Endodermal cell (in vitro differentiated cells): ENCODE measurements around the gene PRXL2B. TPM values are rescaled to one million over a fixed set of nuclear protein-coding genes. Genes with fewer than 3 reads are reported as not detected.

Source experiments
- DNase-seq: peaks from one replicate; pipeline ENCODE4 v3.0.0-alpha.2; 2017
- H3K27ac ChIP-seq: 2 replicates; pipeline ENCODE4 v1.5.1; 2013; ENCODE audit warnings: mild to moderate bottlenecking, low read depth, low read length, moderate library complexity
- H3K27me3 ChIP-seq: 2 replicates; pipeline ENCODE4 v1.6.1; 2013; ENCODE audit warnings: mild to moderate bottlenecking, low read length, moderate library complexity; ENCODE audit not compliant: insufficient read depth, control insufficient read depth, poor library complexity, severe bottlenecking
- H3K36me3 ChIP-seq: 2 replicates; pipeline ENCODE4 v1.7.0; 2013; ENCODE audit warnings: mild to moderate bottlenecking, low read length, moderate library complexity; ENCODE audit not compliant: control insufficient read depth, insufficient read depth
- H3K4me1 ChIP-seq: one replicate; pipeline ENCODE4 v1.7.0; 2013; ENCODE audit warnings: low read length; ENCODE audit not compliant: control insufficient read depth, insufficient read depth
- H3K4me3 ChIP-seq: 2 replicates; pipeline ENCODE4 v1.5.1; 2013; ENCODE audit warnings: mild to moderate bottlenecking, low read length, moderate library complexity
- H3K9ac ChIP-seq: 2 replicates; pipeline ENCODE4 v1.6.1; 2013; ENCODE audit warnings: mild to moderate bottlenecking, low read length, moderate library complexity; ENCODE audit not compliant: poor library complexity, severe bottlenecking; ENCODE audit errors: extremely low read depth
- H3K9me3 ChIP-seq: 2 replicates; pipeline ENCODE4 v1.6.1; 2013; ENCODE audit warnings: mild to moderate bottlenecking, low read length, moderate library complexity; ENCODE audit not compliant: control insufficient read depth
- H3K27ac Mint-ChIP-seq: 2 replicates; pipeline ENCODE4 v1.8.0; 2020; ENCODE audit warnings: mixed read lengths
- H3K27me3 Mint-ChIP-seq: 2 replicates; pipeline ENCODE4 v1.8.0; 2021; ENCODE audit warnings: mild to moderate bottlenecking, mixed read lengths; ENCODE audit not compliant: insufficient read depth
- H3K36me3 Mint-ChIP-seq: 2 replicates; pipeline ENCODE4 v1.8.0; 2020; ENCODE audit warnings: low read depth, mixed read lengths
- H3K4me1 Mint-ChIP-seq: 2 replicates; pipeline ENCODE4 v1.8.0; 2020; ENCODE audit warnings: mixed read lengths
- H3K4me3 Mint-ChIP-seq: 2 replicates; pipeline ENCODE4 v1.8.0; 2020; ENCODE audit warnings: mild to moderate bottlenecking, moderate library complexity, mixed read lengths
- H3K9me3 Mint-ChIP-seq: 2 replicates; pipeline ENCODE4 v1.8.0; 2020; ENCODE audit warnings: mild to moderate bottlenecking, mixed read lengths
- CTCF ChIP-seq: fragments of 200-600 bp; sonication (generic); conservative IDR thresholded peaks from 2 replicates; pipeline ENCODE4 v1.5.0; 2021; ENCODE audit warnings: antibody characterized with exemption, mild to moderate bottlenecking
- WGBS, 2 experiments: methylation state at CpG; one replicate each; pipeline versions ENCODE4 v1.1.5 to v1.1.7; 2013; ENCODE audit warnings: missing lambda C conversion rate in 2 of 2, mixed read lengths in 1 of 2; ENCODE audit not compliant: insufficient coverage in 1 of 2, insufficient read length in 1 of 2; 5-methylcytosine and 5-hydroxymethylcytosine counted together
- total RNA-seq, 2 donors: library from RNA; stranded (reverse); fragmentation: NEBNext Ultra II Directional in 1 of 2; extraction: Animal tissue kit (Norgen Biotek cat#: 25700) in 1 of 2; gene quantifications; 2 replicates in 1 of 2; 3 replicates in 1 of 2; pipeline ENCODE4 v1.2.1, GENCODE V29; 2021

Gene PRXL2B
- total RNA-seq, 2 donors from 2014 or later = 33.4 to 34.4 TPM

- no peaks in the 10 kb centered on the region for H3K9me3 ChIP-seq
- TF ChIP-seq CTCF = no peak
- H3K9ac ChIP-seq = no peak overlapping the region
- Mint-ChIP-seq H3K9me3 (no peaks in the 10 kb centered on the region), H3K36me3 (no peaks in the 10 kb centered on the region), H3K4me1 (peaks cover 4% of the 10 kb centered on the region), H3K4me3 (no peak overlapping the region), H3K27ac (no peak overlapping the region), H3K27me3 (no peaks in the 10 kb centered on the region)
- H3K4me1 ChIP-seq = no peaks in the 10 kb centered on the region
- 90 to 93% methylated on average over 23 to 30 of the region's 30 CpGs for WGBS, 2 experiments
- no peaks in the 10 kb centered on the region for H3K27me3 ChIP-seq
- H3K4me3 ChIP-seq = no peak overlapping the region
- no peak for DNase-seq
- no peak overlapping the region for H3K27ac ChIP-seq
- H3K36me3 ChIP-seq = no peaks in the 10 kb centered on the region
Measured at GRCh38 chr1:2553871-2554620, 32.5 kb upstream of the PRXL2B start.

GRCh38 chr1:2554621-2555387, 31.8 kb upstream of the PRXL2B start:
- Mint-ChIP-seq H3K4me1 (peaks cover 4% of the 10 kb centered on the region), H3K27ac (no peak overlapping the region), H3K36me3 (no peaks in the 10 kb centered on the region), H3K9me3 (no peaks in the 10 kb centered on the region), H3K4me3 (no peak overlapping the region), H3K27me3 (no peaks in the 10 kb centered on the region)
- H3K9ac ChIP-seq = no peak overlapping the region
- H3K27me3 ChIP-seq = no peaks in the 10 kb centered on the region
- no peaks in the 10 kb centered on the region for H3K4me1 ChIP-seq
- H3K36me3 ChIP-seq = no peaks in the 10 kb centered on the region
- no peak overlapping the region for H3K4me3 ChIP-seq
- DNase-seq = peak; percentile 74
- WGBS, 2 experiments = 77 to 88% methylated on average over 5 to 19 of the region's 19 CpGs
- no peaks in the 10 kb centered on the region for H3K9me3 ChIP-seq
- no peak overlapping the region for H3K27ac ChIP-seq
- TF ChIP-seq CTCF = peak; percentile 66

GRCh38 chr1:2555634-2556276, 30.8 kb upstream of the PRXL2B start:
- no peak overlapping the region for H3K9ac ChIP-seq
- peaks cover 4% of the 10 kb centered on the region for H3K4me1 Mint-ChIP-seq
- H3K9me3 ChIP-seq = no peaks in the 10 kb centered on the region
- WGBS, 2 experiments = 85 to 91% methylated on average over 12 to 26 of the region's 26 CpGs
- H3K27me3 ChIP-seq = no peaks in the 10 kb centered on the region
- H3K27me3 Mint-ChIP-seq = no peaks in the 10 kb centered on the region
- H3K9me3 Mint-ChIP-seq = no peaks in the 10 kb centered on the region
- no peak for DNase-seq
- H3K4me1 ChIP-seq = no peaks in the 10 kb centered on the region
- H3K27ac Mint-ChIP-seq = no peak overlapping the region
- TF ChIP-seq CTCF = no peak
- H3K27ac ChIP-seq = no peak overlapping the region
- no peaks in the 10 kb centered on the region for H3K36me3 ChIP-seq
- H3K4me3 Mint-ChIP-seq = no peak overlapping the region
- H3K36me3 Mint-ChIP-seq = no peaks in the 10 kb centered on the region
- no peak overlapping the region for H3K4me3 ChIP-seq
